HG02642 (cell line): ENCODE results near the gene CCL3.
"Not testable (repeated sequence)": the region's sequence is repeated elsewhere in the genome, so short reads cannot be mapped to it uniquely, and the experiment has no call there.

ENCODE experiments used
- ATAC-seq: cut with Tn5 transposase; IDR thresholded peaks from one replicate; pipeline ENCODE4 v1.9.1; 2021; ENCODE audit warnings: mild to moderate bottlenecking; ENCODE audit not compliant: unreplicated experiment, poor library complexity

The CCL3 gene

GRCh38 chr17:36089888-36090836 is at the start of gene CCL3:
CCL3 (minus strand) TSS chr17:36090143; CDS start chr17:36090058, 85 bp downstream.
- peak; percentile 68 for ATAC-seq

GRCh38 chr17:36136439-36136838 is 46.5 kb upstream of the CCL3 start:
- no peak for ATAC-seq

GRCh38 chr17:36136036-36136435 is 46.1 kb upstream of the CCL3 start:
- no peak for ATAC-seq

- ATAC-seq = no peak
Observed at GRCh38 chr17:36135465-36135864, 45.5 kb upstream of the CCL3 start.

- ATAC-seq = no peak
Observed at GRCh38 chr17:36133602-36134236, 43.8 kb upstream of the CCL3 start.

GRCh38 chr17:36132421-36132831 is 42.5 kb upstream of the CCL3 start:
- ATAC-seq = no peak

GRCh38 chr17:36131931-36132330 is 42.0 kb upstream of the CCL3 start:
- ATAC-seq = no peak

GRCh38 chr17:36131421-36131820 is 41.5 kb upstream of the CCL3 start:
- ATAC-seq = no peak

GRCh38 chr17:36130346-36130745 is 40.4 kb upstream of the CCL3 start:
- no peak for ATAC-seq

GRCh38 chr17:36129616-36130015 is 39.7 kb upstream of the CCL3 start:
- no peak for ATAC-seq

- ATAC-seq = no peak
Observed at GRCh38 chr17:36128411-36128978, 38.6 kb upstream of the CCL3 start.

GRCh38 chr17:36127911-36128310 is 38.0 kb upstream of the CCL3 start:
- ATAC-seq = no peak

- peak; percentile 69 for ATAC-seq
Observed at GRCh38 chr17:36127199-36127893, 37.4 kb upstream of the CCL3 start.

GRCh38 chr17:36124879-36125824 is 35.2 kb upstream of the CCL3 start:
- no peak for ATAC-seq

GRCh38 chr17:36123431-36123830 is 33.5 kb upstream of the CCL3 start:
- no peak for ATAC-seq

GRCh38 chr17:36121099-36121498 is 31.2 kb upstream of the CCL3 start:
- not testable (repeated sequence) for ATAC-seq

GRCh38 chr17:36120221-36120620 is 30.3 kb upstream of the CCL3 start:
- no peak for ATAC-seq

GRCh38 chr17:36118477-36119353 is 28.8 kb upstream of the CCL3 start:
- ATAC-seq = no peak
